ENCODE data around the gene GATC.
"Not testable (repeated sequence)": the region's sequence is repeated elsewhere in the genome, so short reads cannot be mapped to it uniquely, and the experiment has no call there.

Gene GATC

GRCh38 chr12:120470150-120470784, 24.0 kb downstream of the GATC start:
- DNase-seq: peak; percentile 26

DNA sequence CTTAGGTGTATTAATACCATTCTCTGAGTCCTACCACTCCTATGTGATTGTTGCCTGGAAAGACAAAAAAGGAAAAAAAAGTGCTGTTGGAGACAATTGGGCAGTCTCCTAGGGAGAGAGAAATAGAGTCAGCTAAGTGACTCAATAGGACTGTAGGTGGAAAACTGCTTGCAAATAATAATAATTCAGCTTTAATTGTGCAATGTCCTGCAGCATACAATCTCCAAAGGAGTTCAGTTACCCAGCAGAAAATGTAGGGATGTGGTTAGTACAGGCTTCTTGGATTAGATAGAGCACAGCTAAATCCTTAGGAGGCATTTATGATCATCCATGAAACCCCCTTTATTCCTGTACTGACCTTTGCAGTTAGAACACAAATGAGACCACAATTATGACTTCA, 26.3 kb downstream of the GATC start:
- no peak for DNase-seq

DNA sequence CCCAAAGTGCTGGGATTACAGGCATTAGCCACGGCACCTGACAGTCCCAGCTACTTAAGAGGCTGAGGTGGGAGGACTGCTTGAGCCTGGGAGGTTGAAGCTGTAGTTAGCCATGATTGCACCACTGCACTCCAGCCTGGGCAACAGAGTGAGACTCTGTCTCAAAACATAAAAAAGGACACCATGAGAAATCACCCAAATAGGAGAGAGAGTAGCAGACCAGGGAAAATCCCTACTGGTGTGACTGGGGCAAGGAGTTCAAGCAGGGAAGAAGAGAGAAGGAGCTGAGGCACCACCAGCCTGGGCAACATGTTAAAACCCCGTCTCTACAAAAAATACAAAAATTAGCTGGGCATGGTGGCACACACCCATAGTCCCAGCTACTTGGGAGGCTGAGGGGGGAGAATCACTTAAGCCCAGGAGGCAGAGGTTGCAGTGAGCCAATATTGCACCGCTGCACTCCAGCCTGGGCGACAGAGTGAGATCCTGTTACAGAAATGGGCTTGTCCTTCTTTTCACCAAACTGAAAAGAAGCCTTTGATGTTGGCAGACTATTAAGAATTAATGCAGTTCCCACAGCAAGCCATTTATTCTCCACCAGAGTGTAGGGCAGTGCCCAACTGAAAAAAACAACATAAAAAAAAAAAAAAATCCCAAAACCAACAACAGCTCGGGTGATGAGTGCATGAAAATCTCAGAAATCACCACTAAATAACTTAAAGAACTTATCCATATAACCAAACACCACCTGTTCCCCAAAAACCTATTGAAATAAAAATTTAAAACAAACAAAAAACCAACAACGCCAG, 27.8 kb downstream of the GATC start:
- DNase-seq: no peak

- no peak for DNase-seq
These were observed 28.3 kb downstream of the GATC start for GRCh38 chr12:120474616-120474960.

- no peak for DNase-seq
These were observed 29.4 kb downstream of the GATC start for GRCh38 chr12:120475643-120476042.

GRCh38 chr12:120479458-120479857, 33.2 kb downstream of the GATC start:
- DNase-seq: no peak

DNA sequence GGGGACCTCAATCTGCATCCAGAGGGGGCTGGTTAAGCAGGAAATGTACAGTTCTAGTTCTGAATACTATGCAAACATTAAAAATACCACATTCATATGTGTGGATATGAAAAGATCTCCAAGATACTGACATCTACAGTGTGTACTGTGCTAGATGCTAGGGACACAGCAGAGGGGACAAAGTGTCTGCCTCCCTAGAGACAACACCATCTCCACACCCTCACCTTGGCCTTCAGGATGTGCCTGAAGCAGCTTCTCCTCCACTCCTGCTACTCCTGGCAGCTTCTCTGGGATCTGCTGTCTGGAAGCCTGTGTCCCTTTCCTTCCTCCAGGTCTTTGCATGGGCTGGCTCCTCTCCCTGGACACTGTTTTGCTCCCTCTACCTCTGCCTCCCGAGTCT, 34.0 kb downstream of the GATC start:
- DNase-seq: no peak

GRCh38 chr12:120481022-120481767, 35.0 kb downstream of the GATC start:
- no peak for DNase-seq

DNA sequence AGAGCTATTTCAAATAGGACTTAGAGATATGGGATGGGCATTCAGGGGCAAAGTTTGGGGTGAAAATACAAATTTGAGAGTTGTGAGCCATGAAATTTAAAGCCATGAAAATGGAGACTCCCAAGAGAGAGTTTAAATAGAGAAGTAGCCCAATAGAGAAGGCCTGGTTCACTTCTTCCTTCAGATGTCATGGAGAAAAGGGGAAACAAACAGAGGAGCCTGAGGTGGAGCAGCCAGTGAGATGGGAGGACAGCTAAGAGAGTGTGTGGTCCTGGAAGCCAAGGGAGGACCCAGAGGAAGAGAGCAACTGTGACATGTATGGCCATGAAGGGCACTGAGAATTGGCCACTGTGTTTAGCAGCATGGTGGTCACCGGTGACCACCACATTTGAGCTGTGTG, 37.4 kb downstream of the GATC start:
- no peak for DNase-seq

DNA sequence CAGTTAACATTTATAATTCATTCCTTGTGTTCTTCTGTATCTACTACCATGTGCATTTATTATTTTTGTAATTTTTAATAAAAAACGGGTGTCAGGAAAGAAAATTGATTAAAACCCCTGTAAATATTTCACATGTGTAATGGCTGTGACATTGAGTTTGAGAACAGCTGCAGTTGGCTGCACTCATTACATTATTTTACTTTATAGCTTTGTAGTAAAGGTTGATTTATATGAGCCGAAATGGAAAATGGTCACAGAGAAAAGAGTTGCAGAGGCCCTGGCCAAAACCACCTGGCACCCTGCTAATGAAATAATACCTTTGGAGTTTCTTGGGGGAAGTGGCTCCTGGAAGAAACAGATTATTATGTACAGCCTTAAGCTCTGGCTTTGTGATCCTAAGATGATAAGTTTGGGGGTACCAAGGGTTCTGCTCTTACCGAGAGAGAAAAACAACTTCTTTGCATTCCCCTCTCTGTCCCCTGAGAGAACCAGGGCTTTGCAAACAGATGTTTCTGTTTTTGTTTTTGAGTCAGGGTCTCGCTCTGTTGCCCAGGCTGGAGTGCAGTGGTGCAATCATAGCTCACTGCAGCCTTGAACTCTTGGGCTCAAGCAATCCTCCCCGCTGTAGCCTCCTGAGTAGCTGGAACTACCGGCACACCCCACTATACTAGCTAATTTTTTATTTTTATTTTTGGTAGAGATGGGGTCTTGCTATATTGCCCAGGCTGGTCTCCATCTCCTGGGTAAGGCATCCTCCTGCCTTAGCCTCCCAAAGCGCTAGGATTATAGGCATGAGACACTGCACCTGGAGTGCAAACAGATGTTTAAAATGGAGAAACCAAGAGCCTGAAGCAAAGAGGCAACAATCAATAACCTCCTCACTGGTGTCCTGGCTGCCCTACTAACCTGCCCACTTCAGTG, 40.0 kb downstream of the GATC start:
- DNase-seq: no peak

DNA sequence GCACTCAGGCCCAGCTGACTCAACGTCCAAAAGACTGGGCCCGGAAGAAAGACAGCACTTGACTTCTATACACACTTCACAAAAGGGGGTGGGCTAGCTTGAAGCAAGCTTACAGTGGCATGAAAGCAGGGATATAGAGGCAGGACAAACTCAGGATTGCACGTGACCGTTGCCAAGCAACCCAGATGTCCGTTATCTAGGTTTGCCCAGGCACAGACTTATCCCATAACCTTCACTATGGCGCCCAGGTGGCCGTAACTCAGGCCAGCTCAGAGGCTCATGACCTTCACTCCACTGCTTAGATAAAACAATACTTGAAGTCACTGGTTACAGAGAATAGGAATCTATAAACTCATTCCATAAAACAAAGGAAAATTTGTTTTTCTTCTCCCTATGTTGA, 41.3 kb downstream of the GATC start:
- DNase-seq: not testable (repeated sequence)

DNA sequence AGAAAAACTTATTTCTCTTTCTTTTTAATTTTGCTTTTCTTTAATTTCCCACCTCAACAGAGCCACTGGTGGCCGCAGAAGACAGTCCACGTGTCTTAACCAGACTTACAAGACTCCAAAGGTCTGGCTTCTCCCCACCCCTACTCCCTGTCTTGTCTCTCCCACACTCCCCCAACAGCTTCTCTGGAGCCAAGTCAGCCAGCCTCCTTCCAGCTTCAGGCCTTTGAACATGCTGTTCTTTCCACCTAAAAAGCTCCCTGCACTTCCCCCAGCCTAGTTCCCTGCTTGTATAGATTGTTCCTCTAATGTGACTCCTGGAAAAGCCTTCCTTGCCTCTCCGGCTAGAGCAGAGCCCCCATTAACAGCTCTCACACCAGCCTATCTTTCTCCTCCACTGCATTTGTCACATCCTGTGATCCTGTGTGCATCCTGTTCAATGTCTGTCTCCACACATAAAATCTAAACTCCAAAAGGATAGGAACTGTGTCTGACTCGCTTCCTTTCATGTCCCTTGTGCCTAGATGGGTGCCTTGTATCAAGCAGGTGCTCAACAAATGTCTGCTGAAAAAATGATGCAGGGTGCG, 41.9 kb downstream of the GATC start:
- DNase-seq: no peak

GRCh38 chr12:120489018-120489417, 42.8 kb downstream of the GATC start:
- DNase-seq: no peak

GRCh38 chr12:120490325-120490724, 44.1 kb downstream of the GATC start:
- no peak for DNase-seq

- no peak for DNase-seq
These were observed 44.7 kb downstream of the GATC start for GRCh38 chr12:120490833-120491512.

GRCh38 chr12:120495186-120495730, 49.0 kb downstream of the GATC start:
- DNase-seq: no peak

DNA sequence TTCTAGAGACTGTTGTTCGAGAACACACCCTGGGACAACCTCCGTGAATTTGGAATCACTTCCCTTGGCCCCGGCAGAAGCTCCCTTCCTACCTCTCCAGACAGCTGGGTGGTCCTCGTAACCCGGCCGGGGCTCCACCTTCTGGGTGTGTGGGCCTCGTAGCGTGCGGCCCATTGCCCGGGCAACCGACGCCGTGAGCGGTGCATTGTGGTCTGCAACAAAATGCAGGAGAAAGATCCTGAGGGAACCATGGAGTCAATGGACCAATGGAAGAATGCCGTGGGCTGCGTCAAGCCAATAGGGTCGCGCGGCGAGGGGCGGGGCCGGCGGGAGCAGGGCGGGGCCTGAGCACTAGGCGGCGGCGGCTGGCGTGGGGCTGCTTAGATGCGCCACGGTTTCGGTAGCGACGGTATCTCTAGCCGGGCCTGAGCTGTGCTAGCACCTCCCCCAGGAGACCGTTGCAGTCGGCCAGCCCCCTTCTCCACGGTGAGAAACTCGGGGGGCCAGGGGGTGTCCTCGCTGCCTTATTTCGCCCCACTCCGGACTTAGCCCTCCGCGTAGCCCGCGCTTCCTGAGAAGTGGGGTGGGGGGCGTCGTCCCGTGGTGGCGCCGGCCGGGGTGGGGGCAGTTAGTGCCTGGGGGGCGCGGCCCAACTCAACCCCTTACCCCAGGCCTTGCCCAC, 49.6 kb downstream of the GATC start, which contains the start of gene DYNLL1:
Gene DYNLL1, plus strand, starts transcription at position 383 of the 682 bp plus-strand sequence. CDS start 309 bp downstream, outside the sequence.
- peak; percentile 98 for DNase-seq

- peak; percentile 44 for DNase-seq
These were observed 50.4 kb downstream of the GATC start for GRCh38 chr12:120496413-120497340.

DNA sequence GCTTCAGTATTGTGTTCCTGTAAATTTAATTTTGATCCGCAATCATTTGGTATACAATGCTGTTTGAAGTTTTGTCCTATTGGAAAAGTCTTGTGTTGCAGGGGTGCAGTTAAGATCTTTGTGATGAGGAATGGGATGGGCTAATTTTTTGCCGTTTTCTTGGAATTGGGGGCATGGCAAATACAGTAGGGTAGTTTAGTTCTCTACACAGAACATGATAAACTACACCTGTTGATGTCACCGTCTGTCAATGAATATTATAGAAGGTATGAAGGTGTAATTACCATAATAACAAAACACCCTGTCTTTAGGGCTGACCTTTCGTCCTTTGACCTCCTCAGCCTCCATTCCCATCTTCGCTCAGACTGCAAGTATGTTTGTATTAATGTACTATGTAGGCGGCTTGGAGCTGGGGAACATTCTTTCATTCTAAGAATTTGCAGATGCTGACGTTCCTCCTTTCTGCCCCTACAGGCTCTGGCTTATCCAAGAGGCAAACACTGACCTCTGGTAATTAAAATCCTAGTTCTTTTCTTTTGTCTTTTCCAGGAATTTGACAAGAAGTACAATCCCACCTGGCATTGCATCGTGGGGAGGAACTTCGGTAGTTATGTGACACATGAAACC, 51.4 kb downstream of the GATC start:
- no peak for DNase-seq
